ENCODE data around the gene TANC2. TPM values are rescaled to one million over a fixed set of nuclear protein-coding genes. Genes with fewer than 3 reads are reported as not detected.

Gene TANC2
- total and polyA plus RNA-seq, 2 of the 8 experiments (the other 6 are each of a cell fraction or from before 2014, with no cell fraction given), result 5.7 to 21.9 TPM

DNA sequence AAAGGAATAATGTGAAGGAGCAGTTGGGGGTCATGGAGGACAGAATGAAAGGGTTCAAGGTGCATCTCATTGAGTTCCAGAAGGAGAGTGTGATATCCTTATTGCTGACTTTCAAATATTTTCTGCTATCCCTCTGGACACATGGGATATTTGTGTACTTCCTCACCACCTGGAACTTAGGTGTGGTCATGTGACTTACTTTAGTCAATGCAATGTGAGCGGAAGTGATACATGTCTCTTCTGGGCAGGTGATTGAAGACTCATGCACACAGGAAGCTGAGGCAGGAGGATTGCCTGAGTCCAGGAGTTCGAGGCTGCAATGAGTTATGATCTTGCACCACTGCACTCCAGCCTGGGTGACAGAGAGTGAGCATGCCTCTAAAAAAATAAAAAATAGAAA is 36.7 kb upstream of the TANC2 start:
- no peaks in the 10 kb centered on the region for H3K23me2 ChIP-seq (ENCODE audit: low read depth, low read length)
- H4K8ac ChIP-seq (ENCODE audit: extremely low read depth, insufficient read depth, low read length), result no peak overlapping the region; the same call in 1 of the 2 replicates
- H3K79me1 ChIP-seq (ENCODE audit: low read depth, low read length), result no peaks in the 10 kb centered on the region
- WGBS, 2 experiments (ENCODE audit: extremely low coverage in 1 of 2, insufficient coverage in 1 of 2, insufficient read length in 1 of 2, insufficient replicate concordance in 2 of 2, low coverage in 1 of 2, low lambda C conversion rate in 2 of 2, missing lambda C conversion rate in 1 of 2), result 86% methylated on average over 2 of the region's 2 CpGs; no CpG with 5 or more reads in 1 of the 2 experiments
- H2BK15ac ChIP-seq (ENCODE audit: low read length), result no peak overlapping the region
- no peak overlapping the region for H3K18ac ChIP-seq (ENCODE audit: extremely low read depth, low read length)
- H4K20me1 ChIP-seq (replicated peaks in 1 of 2; ENCODE audit: control insufficient read depth in 1 of 2, insufficient read depth in 2 of 2, low read length in 2 of 2), result no peaks in the 10 kb centered on the region
- no peaks in the 10 kb centered on the region for H3K36me3 ChIP-seq (ENCODE audit: control insufficient read depth in 2 of 4, insufficient read depth in 4 of 4, low read length in 3 of 4)
- POLR2A ChIA-PET (ENCODE audit: partially characterized antibody), result no interaction called here
- no peak overlapping the region for H3K9ac ChIP-seq (replicated peaks in 1 of 4; ENCODE audit: extremely low read depth in 1 of 4, low read depth in 3 of 4, low read length in 3 of 4)
- TF ChIP-seq SP1 (IDR thresholded peaks at IDR 0.05; ENCODE audit: low read depth, low read length), result no peak
- TF ChIP-seq, protein P1, sequence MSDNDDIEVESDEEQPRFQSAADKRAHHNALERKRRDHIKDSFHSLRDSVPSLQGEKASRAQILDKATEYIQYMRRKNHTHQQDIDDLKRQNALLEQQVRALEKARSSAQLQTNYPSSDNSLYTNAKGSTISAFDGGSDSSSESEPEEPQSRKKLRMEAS (IDR thresholded peaks at IDR 0.05), result no peak
- no peak overlapping the region for H3K4me2 ChIP-seq (ENCODE audit: insufficient read depth in 1 of 2, low read depth in 2 of 2, low read length in 2 of 2)
- peaks cover 0 to 3% (median 0%) of the 10 kb centered on the region in 4 experiments; a peak in 1 of 7 replicates for H3K4me1 ChIP-seq (replicated peaks in 1 of 4; ENCODE audit: control insufficient read depth in 3 of 4, insufficient read depth in 4 of 4, low read length in 3 of 4)
- H3K79me2 ChIP-seq (ENCODE audit: control insufficient read depth in 1 of 2, insufficient read depth in 2 of 2, low read length in 2 of 2), result no peaks in the 10 kb centered on the region
- no peak overlapping the region for H3K23ac ChIP-seq (ENCODE audit: insufficient read length)
- DNase-seq (ENCODE audit: low read depth in 1 of 2, low spot score in 2 of 2), result no peak
- H2BK20ac ChIP-seq (ENCODE audit: low read length), result no peak overlapping the region
- no peak overlapping the region for H4K5ac ChIP-seq (ENCODE audit: insufficient read length, low read depth, low read length)
- no peak overlapping the region for H2AFZ ChIP-seq (ENCODE audit: low read length)
- H2BK120ac ChIP-seq (replicated peaks; ENCODE audit: low read depth, low read length), result no peak overlapping the region
- H2AK5ac ChIP-seq (ENCODE audit: low read depth, low read length), result no peak overlapping the region
- CTCF ChIA-PET (ENCODE audit: partially characterized antibody), result interaction anchor here (1.6 kb wide), 1 partner anchor 10 kb away, joined by 3 read pairs; no protein-coding TSS in a partner anchor
- FAIRE-seq, result no peak
- no peak overlapping the region for H3K4me3 ChIP-seq (ENCODE audit: extremely low read depth in 1 of 4, insufficient read depth in 2 of 4, low read depth in 3 of 4, low read length in 4 of 4)
- H3K56ac ChIP-seq (replicated peaks; ENCODE audit: insufficient read length, low read depth, low read length), result no peak overlapping the region
- no peaks in the 10 kb centered on the region for H3K27me3 ChIP-seq (replicated peaks in 1 of 4; ENCODE audit: control insufficient read depth in 3 of 4, extremely low read depth in 1 of 4, insufficient read depth in 3 of 4, low read length in 3 of 4)
- H3K27ac ChIP-seq (ENCODE audit: low read depth, low read length), result no peak overlapping the region
- H3K4ac ChIP-seq (replicated peaks; ENCODE audit: insufficient read length, low read depth, low read length), result no peak overlapping the region
- H3K9me3 ChIP-seq (ENCODE audit: insufficient read depth in 2 of 2, low read depth in 1 of 2, low read length in 1 of 2), result no peaks in the 10 kb centered on the region
- H3K14ac ChIP-seq (ENCODE audit: insufficient read length), result no peak overlapping the region
- no peak overlapping the region for H2BK5ac ChIP-seq (ENCODE audit: low read depth, low read length)
- no peak overlapping the region for H2BK12ac ChIP-seq (ENCODE audit: low read depth, low read length)
- no peak overlapping the region for H4K91ac ChIP-seq (replicated peaks; ENCODE audit: insufficient read length, low read length)

Measured in H1 (cell line).